GM21576 (cell line): Measurements from ENCODE around the gene BCL7B.
A peak's percentile ranks its signal among the peaks of the same experiment; 100 is the strongest.
"Not testable (repeated sequence)": the region's sequence is repeated elsewhere in the genome, so short reads cannot be mapped to it uniquely, and the experiment has no call there.

ENCODE experiments used
- ATAC-seq: cut with Tn5 transposase; IDR thresholded peaks from one replicate; pipeline ENCODE4 v1.9.1; 2021; ENCODE audit warnings: mild to moderate bottlenecking, moderate library complexity; ENCODE audit not compliant: unreplicated experiment

Gene BCL7B

GRCh38 chr7:73557397-73558257 is at the start of gene BCL7B:
BCL7B (minus strand) TSS chr7:73557690; CDS start chr7:73557578, 112 bp downstream.
- peak; percentile 39 for ATAC-seq

- ATAC-seq = no peak
These were observed 48.2 kb upstream of the BCL7B start for GRCh38 chr7:73605601-73606220.

- ATAC-seq = no peak
These were observed 45.5 kb upstream of the BCL7B start for GRCh38 chr7:73602721-73603651.

- no peak for ATAC-seq
These were observed 42.4 kb upstream of the BCL7B start for GRCh38 chr7:73599916-73600315.

- ATAC-seq = no peak
These were observed 41.8 kb upstream of the BCL7B start for GRCh38 chr7:73599151-73599882.

GRCh38 chr7:73597978-73598782 is 40.7 kb upstream of the BCL7B start:
- no peak for ATAC-seq

GRCh38 chr7:73596191-73597065 is 38.9 kb upstream of the BCL7B start:
- no peak for ATAC-seq

- ATAC-seq = no peak
These were observed 37.9 kb upstream of the BCL7B start for GRCh38 chr7:73595358-73595757.

- ATAC-seq = no peak
These were observed 35.9 kb upstream of the BCL7B start for GRCh38 chr7:73593207-73594045.

- no peak for ATAC-seq
These were observed 29.4 kb upstream of the BCL7B start for GRCh38 chr7:73586911-73587310.

GRCh38 chr7:73585196-73585595 is 27.7 kb upstream of the BCL7B start:
- no peak for ATAC-seq

GRCh38 chr7:73582664-73583202 is 25.2 kb upstream of the BCL7B start:
- ATAC-seq = no peak

GRCh38 chr7:73581006-73581405 is 23.5 kb upstream of the BCL7B start:
- ATAC-seq = not testable (repeated sequence)

GRCh38 chr7:73578342-73579128 is 21.0 kb upstream of the BCL7B start, which contains the start of gene TBL2:
TBL2 (minus strand) TSS chr7:73578579; CDS start chr7:73578549, 30 bp downstream.
- peak; percentile 84 for ATAC-seq

GRCh38 chr7:73577627-73578341 is 20.3 kb upstream of the BCL7B start:
- peak; percentile 4 for ATAC-seq

GRCh38 chr7:73573791-73574190 is 16.3 kb upstream of the BCL7B start:
- no peak for ATAC-seq
